Coronary artery (tissue), 2 donors: ENCODE measurements around the gene ABR.

Experiments used
- DNase-seq: peaks from one replicate; pipeline ENCODE4 v3.0.0-alpha.2; 2017; ENCODE audit warnings: low spot score
- H3K27ac ChIP-seq, 2 donors: fragments of 200-600 bp; sonication (generic); one replicate each; pipeline ENCODE4 v1.5.1; 2016 to 2019
- H3K4me3 ChIP-seq: fragments of 200-600 bp; sonication (generic); 2 replicates; pipeline ENCODE4 v1.5.1; 2016; ENCODE audit warnings: mild to moderate bottlenecking, moderate library complexity
- TF ChIP-seq, protein P1 (sequence below): fragments of 200-600 bp; sonication (generic); IDR thresholded peaks from one replicate; pipeline ENCODE4 v1.5.1; 2019; ENCODE audit warnings: antibody characterized with exemption

ABR gene

GRCh38 chr17:1111599-1112443, 68.0 kb downstream of the ABR start:
- TF ChIP-seq, protein P1, sequence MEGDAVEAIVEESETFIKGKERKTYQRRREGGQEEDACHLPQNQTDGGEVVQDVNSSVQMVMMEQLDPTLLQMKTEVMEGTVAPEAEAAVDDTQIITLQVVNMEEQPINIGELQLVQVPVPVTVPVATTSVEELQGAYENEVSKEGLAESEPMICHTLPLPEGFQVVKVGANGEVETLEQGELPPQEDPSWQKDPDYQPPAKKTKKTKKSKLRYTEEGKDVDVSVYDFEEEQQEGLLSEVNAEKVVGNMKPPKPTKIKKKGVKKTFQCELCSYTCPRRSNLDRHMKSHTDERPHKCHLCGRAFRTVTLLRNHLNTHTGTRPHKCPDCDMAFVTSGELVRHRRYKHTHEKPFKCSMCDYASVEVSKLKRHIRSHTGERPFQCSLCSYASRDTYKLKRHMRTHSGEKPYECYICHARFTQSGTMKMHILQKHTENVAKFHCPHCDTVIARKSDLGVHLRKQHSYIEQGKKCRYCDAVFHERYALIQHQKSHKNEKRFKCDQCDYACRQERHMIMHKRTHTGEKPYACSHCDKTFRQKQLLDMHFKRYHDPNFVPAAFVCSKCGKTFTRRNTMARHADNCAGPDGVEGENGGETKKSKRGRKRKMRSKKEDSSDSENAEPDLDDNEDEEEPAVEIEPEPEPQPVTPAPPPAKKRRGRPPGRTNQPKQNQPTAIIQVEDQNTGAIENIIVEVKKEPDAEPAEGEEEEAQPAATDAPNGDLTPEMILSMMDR: no peak
- peak; percentile 84 for DNase-seq
- H3K4me3 ChIP-seq: no peak overlapping the region
- peak overlapping the region; percentile 91 to 99 for H3K27ac ChIP-seq

- TF ChIP-seq, protein P1: no peak
- Histone ChIP-seq H3K4me3 (peak overlapping the region; percentile 41), H3K27ac (peak overlapping the region; percentile 91 to 99)
- peak; percentile 95 for DNase-seq
Observed at GRCh38 chr17:1110862-1111598, 68.8 kb downstream of the ABR start.

GRCh38 chr17:1110541-1110861, 69.3 kb downstream of the ABR start:
- Histone ChIP-seq H3K4me3 (peak overlapping the region; percentile 41), H3K27ac (peak overlapping the region; percentile 91 to 99)
- TF ChIP-seq, protein P1: no peak
- no peak for DNase-seq

DNA sequence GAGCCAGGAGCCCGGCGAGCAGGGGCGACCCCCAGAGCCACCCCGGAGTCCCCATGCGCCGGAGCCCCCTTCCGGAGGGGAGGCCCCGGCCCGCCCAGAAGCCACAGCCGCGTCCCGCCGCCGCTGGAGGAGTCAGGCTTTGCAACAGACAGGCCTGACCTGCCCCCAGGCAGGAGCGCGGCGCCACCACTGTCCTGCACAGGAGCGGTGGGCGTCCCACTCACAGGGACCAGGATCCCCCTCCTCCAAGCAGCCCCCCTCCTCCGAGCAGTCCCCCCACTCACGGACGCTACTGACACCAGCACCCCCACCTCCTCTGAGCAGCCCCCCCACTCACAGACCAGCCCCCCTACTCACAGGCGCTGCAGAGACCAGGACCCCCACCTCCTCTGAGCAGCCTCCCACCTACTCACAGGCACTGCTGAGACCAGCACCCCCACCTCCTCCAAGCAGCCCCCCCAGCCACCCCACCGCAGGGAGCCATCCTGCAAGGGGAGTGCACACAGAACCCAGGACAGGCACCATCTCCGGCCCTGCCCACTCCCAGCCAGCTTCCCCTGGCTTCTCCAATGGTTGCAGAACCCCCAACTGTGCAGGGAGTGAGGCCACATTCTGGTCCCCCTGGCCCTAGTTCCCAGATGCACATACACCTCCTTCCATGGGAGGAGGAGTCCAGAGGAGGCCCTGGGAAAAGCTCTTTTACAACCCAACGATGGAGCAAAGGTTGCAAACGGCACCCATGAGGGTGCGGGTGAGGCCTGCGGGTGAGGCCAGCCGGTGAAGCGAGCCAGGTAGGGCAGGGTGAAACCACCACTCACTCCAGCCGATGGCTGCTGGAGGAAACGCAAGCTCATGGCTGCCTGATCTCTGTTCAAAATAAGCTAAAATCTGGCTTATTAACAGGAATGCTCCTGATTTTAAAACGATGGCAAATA, 69.9 kb downstream of the ABR start:
- no peak for DNase-seq
- Histone ChIP-seq H3K27ac (peak overlapping the region; percentile 91 to 99), H3K4me3 (peak overlapping the region; percentile 96)
- TF ChIP-seq, protein P1: no peak

GRCh38 chr17:1108765-1109605, 70.8 kb downstream of the ABR start:
- TF ChIP-seq, protein P1: no peak
- Histone ChIP-seq H3K4me3 (peak overlapping the region; percentile 96), H3K27ac (peak overlapping the region; percentile 91 to 99)
- no peak for DNase-seq

- DNase-seq: no peak
- peak overlapping the region; percentile 96 for H3K4me3 ChIP-seq
- TF ChIP-seq, protein P1: no peak
- peak overlapping the region; percentile 91 to 99 for H3K27ac ChIP-seq
Observed at GRCh38 chr17:1108478-1108764, 71.4 kb downstream of the ABR start.
